GM21423 (cell line): ENCODE data around the gene PLEKHA8.

Experiments
- ATAC-seq: cut with Tn5 transposase; IDR thresholded peaks from one replicate; pipeline ENCODE4 v1.9.1; 2021; ENCODE audit warnings: mild to moderate bottlenecking, moderate library complexity; ENCODE audit not compliant: unreplicated experiment

The PLEKHA8 gene

GRCh38 chr7:30166155-30166840 lies 138.1 kb downstream of the PLEKHA8 start:
- ATAC-seq = no peak

GRCh38 chr7:30166841-30167235 lies 138.6 kb downstream of the PLEKHA8 start:
- ATAC-seq = no peak

GRCh38 chr7:30167901-30168300 lies 139.7 kb downstream of the PLEKHA8 start:
- no peak for ATAC-seq

GRCh38 chr7:30168835-30169573 lies 140.8 kb downstream of the PLEKHA8 start:
- ATAC-seq = no peak

- no peak for ATAC-seq
Observed at GRCh38 chr7:30169579-30169978, 141.4 kb downstream of the PLEKHA8 start.

- ATAC-seq = no peak
Observed at GRCh38 chr7:30170476-30171205, 142.4 kb downstream of the PLEKHA8 start.

- no peak for ATAC-seq
Observed at GRCh38 chr7:30171766-30172447, 143.7 kb downstream of the PLEKHA8 start.

- no peak for ATAC-seq
Observed at GRCh38 chr7:30172451-30172850, 144.2 kb downstream of the PLEKHA8 start.

GRCh38 chr7:30173058-30173897 lies 145.1 kb downstream of the PLEKHA8 start:
- no peak for ATAC-seq

- ATAC-seq = no peak
Observed at GRCh38 chr7:30175180-30175579, 147.0 kb downstream of the PLEKHA8 start.

GRCh38 chr7:30175636-30176147 lies 147.5 kb downstream of the PLEKHA8 start:
- no peak for ATAC-seq

- ATAC-seq = no peak
Observed at GRCh38 chr7:30176463-30177109, 148.4 kb downstream of the PLEKHA8 start.

- ATAC-seq = no peak
Observed at GRCh38 chr7:30177186-30177585, 149.0 kb downstream of the PLEKHA8 start.

GRCh38 chr7:30177965-30178364 lies 149.8 kb downstream of the PLEKHA8 start:
- no peak for ATAC-seq

GRCh38 chr7:30178748-30179436 lies 150.7 kb downstream of the PLEKHA8 start:
- peak; percentile 88 for ATAC-seq
